Endothelial cell of umbilical vein (primary cell): ENCODE results near the gene UBR3. TPM values are rescaled to one million over a fixed set of nuclear protein-coding genes. Genes with fewer than 3 reads are reported as not detected.

Experiments used
- BruUV-seq: library from RNA; stranded (reverse); fragments of 400-500 nt; replicated peaks from 2 replicates; lab custom pipeline; 2021; lab: Mats Ljungman, UMichigan
- CTCF ChIA-PET: fragments of 300-600, 350-600 bp; sonication (Branson Sonifier 250); formaldehyde crosslinking; loops from one replicate; lab custom pipeline; 2021; ENCODE audit warnings: antibody characterized with exemption, inconsistent platforms; lab: Charles Lee
- POLR2A ChIA-PET: fragments of 300-600, 350-600 bp; sonication (Branson Sonifier 250); formaldehyde crosslinking; loops from one replicate; lab custom pipeline; 2021; ENCODE audit warnings: antibody characterized with exemption, inconsistent platforms; lab: Charles Lee
- DNase-seq: peaks from one replicate; pipeline ENCODE4 v3.0.0-alpha.2; 2011; ENCODE audit warnings: low read depth, low spot score
- FAIRE-seq: peaks from 2 replicates; lab custom pipeline; 2011; peaks lifted over from hg19 to GRCh38; lab: Jason Lieb, UNC
- H2AFZ ChIP-seq: 2 replicates; pipeline ENCODE4 v1.6.0; 2012; ENCODE audit warnings: low read depth, low read length, control low read depth, inconsistent platforms
- H3K27ac ChIP-seq: 2 replicates; pipeline ENCODE4 v1.5.1; 2011; ENCODE audit warnings: low read depth, mild to moderate bottlenecking, control low read depth, low read length, moderate library complexity; ENCODE audit not compliant: insufficient read depth
- H3K27me3 ChIP-seq, 2 experiments: 2 replicates each; pipeline versions ENCODE4 v1.6.0 to v1.6.1; 2011; ENCODE audit warnings: low read length in 2 of 2, mixed read lengths in 1 of 2; ENCODE audit not compliant: control insufficient read depth in 2 of 2, insufficient read depth in 2 of 2
- H3K36me3 ChIP-seq, 2 experiments: 2 replicates in 1 of 2; 3 replicates in 1 of 2; pipeline ENCODE4 v1.5.1; 2011; ENCODE audit warnings: low read length in 2 of 2, mild to moderate bottlenecking in 1 of 2, moderate library complexity in 1 of 2; ENCODE audit not compliant: control insufficient read depth in 2 of 2, insufficient read depth in 2 of 2; ENCODE audit errors: extremely low read depth in 1 of 2
- H3K4me1 ChIP-seq: 3 replicates; pipeline ENCODE4 v1.5.1; 2011; ENCODE audit warnings: mild to moderate bottlenecking, low read length; ENCODE audit not compliant: control insufficient read depth, insufficient read depth; ENCODE audit errors: extremely low read depth
- H3K4me2 ChIP-seq: 2 replicates; pipeline ENCODE4 v1.6.1; 2011; ENCODE audit warnings: low read length, control low read depth, mixed read lengths; ENCODE audit not compliant: insufficient read depth
- H3K4me3 ChIP-seq, 3 experiments: fragments of 200-600 bp in 1 of 3; sonication (generic), shearing (Covaris generic) in 1 of 3; replicated peaks in 1 of 3; 2 replicates each; pipeline ENCODE4 v1.5.1; 2011 to 2016; ENCODE audit warnings: control low read depth in 3 of 3, low read length in 3 of 3, mild to moderate bottlenecking in 2 of 3, inconsistent platforms in 1 of 3, low read depth in 1 of 3, moderate library complexity in 1 of 3; ENCODE audit not compliant: insufficient read depth in 1 of 3
- H3K79me2 ChIP-seq: 2 replicates; pipeline ENCODE4 v1.6.0; 2012; ENCODE audit warnings: low read length, inconsistent platforms; ENCODE audit not compliant: control insufficient read depth, insufficient read depth
- H3K9ac ChIP-seq: replicated peaks from 2 replicates; pipeline ENCODE3; 2011; ENCODE audit warnings: low read length, control low read depth; ENCODE audit not compliant: insufficient read depth; ENCODE audit errors: extremely low read depth
- H3K9me1 ChIP-seq: replicated peaks from 3 replicates; pipeline ENCODE4 v1.6.0; 2011; ENCODE audit warnings: mild to moderate bottlenecking, low read length; ENCODE audit not compliant: control insufficient read depth, insufficient read depth; ENCODE audit errors: extremely low read depth
- H3K9me3 ChIP-seq: replicated peaks from 2 replicates; pipeline ENCODE4 v1.5.1; 2012; ENCODE audit warnings: low read length, inconsistent platforms; ENCODE audit not compliant: control insufficient read depth, insufficient read depth
- H4K20me1 ChIP-seq: replicated peaks from 2 replicates; pipeline ENCODE3; 2011; ENCODE audit warnings: mild to moderate bottlenecking, low read length; ENCODE audit not compliant: control insufficient read depth, insufficient read depth; ENCODE audit errors: extremely low read depth
- CTCF ChIP-seq, 2 donors: IDR thresholded peaks; 1 replicate in 1 of 2; 2 replicates in 1 of 2; pipeline ENCODE4 v1.5.1; 2011; ENCODE audit warnings: low read length in 2 of 2, mild to moderate bottlenecking in 2 of 2, moderate library complexity in 2 of 2, control low read depth in 1 of 2, inconsistent platforms in 1 of 2, low read depth in 1 of 2; ENCODE audit not compliant: insufficient read depth in 1 of 2; ENCODE audit errors: extremely low read depth in 1 of 2
- EZH2 ChIP-seq: IDR thresholded peaks from 2 replicates; pipeline ENCODE4 v1.6.1; 2012; ENCODE audit warnings: borderline replicate concordance, low read depth, mild to moderate bottlenecking, moderate library complexity, low read length, inconsistent platforms; ENCODE audit not compliant: severe bottlenecking
- FOS ChIP-seq: IDR thresholded peaks from 2 replicates; pipeline ENCODE4 v1.6.1; 2011; ENCODE audit warnings: mild to moderate bottlenecking, low read length, moderate library complexity, borderline replicate concordance; ENCODE audit not compliant: insufficient read depth
- GATA2 ChIP-seq: IDR thresholded peaks from 2 replicates; pipeline ENCODE4 v1.7.0; 2011; ENCODE audit warnings: low read depth, mild to moderate bottlenecking, moderate library complexity, mixed read lengths, low read length; ENCODE audit not compliant: insufficient read length, insufficient read depth
- JUN ChIP-seq: IDR thresholded peaks from 2 replicates; pipeline ENCODE4 v1.6.1; 2011; ENCODE audit warnings: borderline replicate concordance, low read depth; ENCODE audit not compliant: insufficient read length, insufficient read depth
- MAX ChIP-seq: IDR thresholded peaks from 2 replicates; pipeline ENCODE4 v1.6.1; 2011; ENCODE audit not compliant: insufficient read depth, insufficient read length
- MYC ChIP-seq: IDR thresholded peaks from one replicate; pipeline ENCODE4 v1.6.1; 2011; ENCODE audit warnings: mild to moderate bottlenecking, low read depth, low read length
- POLR2A ChIP-seq: IDR thresholded peaks from 2 replicates; pipeline ENCODE4 v1.6.1; 2012; ENCODE audit warnings: low read depth, mild to moderate bottlenecking, control low read depth, low read length
- POLR2AphosphoS5 ChIP-seq: IDR thresholded peaks from 2 replicates; pipeline ENCODE4 v1.6.1; 2012; ENCODE audit warnings: low read depth, mild to moderate bottlenecking, control low read depth, low read length, moderate library complexity; ENCODE audit not compliant: insufficient read depth
- dilution Hi-C: fragments of 300-500 bp; cut with MboI; formaldehyde crosslinking; loops from one replicate; pipeline ENCODE4 v1.15.0; 2019; ENCODE audit warnings: low sequenced_read_pairs; ENCODE audit not compliant: extremely low pct_ligation_motif_present
- intact Hi-C: fragments of 100-400 bp; cut with micrococcal nuclease; formaldehyde crosslinking; loops from one replicate; pipeline ENCODE4 v1.10.0; 2022
- polyA plus RNA-seq, 4 experiments: library from polyadenylated mRNA; depleted of rRNA in 3 of 4; stranded (reverse) in 3 of 4; unstranded in 1 of 4; fragments of >200 nt; gene quantifications; 2 replicates each; pipeline versions ENCODE4 v1.2.1 to v1.2.3, GENCODE V29; 2011 to 2012; ENCODE audit warnings: missing spikeins in 1 of 4
- total RNA-seq: library from RNA; stranded (reverse); gene quantifications from 2 replicates; pipeline ENCODE4 v1.2.3, GENCODE V29; 2021

UBR3 gene
- total and polyA plus RNA-seq, 2 donors (not counting 3 experiments of a cell fraction or from before 2014, with no cell fraction given) = 5.3 to 27.5 TPM

GRCh38 chr2:169911119-169911518 lies 83.9 kb downstream of the UBR3 start:
- dilution Hi-C loops = no loop called here
- no peaks in the 10 kb centered on the region for H3K36me3 ChIP-seq
- no peaks in the 10 kb centered on the region for H3K27me3 ChIP-seq
- no peaks in the 10 kb centered on the region for H3K9me3 ChIP-seq
- H3K27ac ChIP-seq = no peak overlapping the region
- no peak for FAIRE-seq
- DNase-seq = no peak
- ChIA-PET POLR2A (no interaction called here), CTCF (interaction anchor here (1.0 kb wide), 1 partner anchor 83 kb away, joined by 3 read pairs; no protein-coding TSS in a partner anchor)
- TF ChIP-seq POLR2A (no peak), JUN (no peak), GATA2 (no peak), MAX (no peak), MYC (no peak), FOS (no peak), EZH2 (no peak), POLR2AphosphoS5 (no peak), CTCF (IDR thresholded peaks at IDR 0.05; ENCODE audit: extremely low read depth in 1 of 2, insufficient read depth in 1 of 2, low read depth in 1 of 2, low read length in 2 of 2) (no peak)
- no peak overlapping the region for H3K4me2 ChIP-seq
- H2AFZ ChIP-seq = no peak overlapping the region
- no peaks in the 10 kb centered on the region for H4K20me1 ChIP-seq
- H3K4me3 ChIP-seq = no peak overlapping the region
- BruUV-seq = no TSS peak
- H3K9me1 ChIP-seq = no peaks in the 10 kb centered on the region
- H3K9ac ChIP-seq = no peak overlapping the region
- no peaks in the 10 kb centered on the region for H3K79me2 ChIP-seq
- H3K4me1 ChIP-seq = no peaks in the 10 kb centered on the region
- intact Hi-C loops = no loop called here
